ENCODE measurements around the gene PRKAG2. TPM values are rescaled to one million over a fixed set of nuclear protein-coding genes. Genes with fewer than 3 reads are reported as not detected.
A peak's percentile ranks its signal among the peaks of the same experiment; 100 is the strongest.
"Not testable (repeated sequence)": the region's sequence is repeated elsewhere in the genome, so short reads cannot be mapped to it uniquely, and the experiment has no call there.

The PRKAG2 gene
- total and polyA plus RNA-seq, 12 donors: 3.8 to 17.3 (median 10.9) TPM

- Histone ChIP-seq H3K9me3 (replicated peaks in 1 of 3) (no peaks in the 10 kb centered on the region), H3K4me1 (replicated peaks in 1 of 2) (peaks cover 0 to 8% of the 10 kb centered on the region in 2 donors), H3K36me3 (replicated peaks in 1 of 2) (no peaks in the 10 kb centered on the region), H3K4me3 (no peak overlapping the region), H3K27ac (no peak overlapping the region), H3K27me3 (no peaks in the 10 kb centered on the region)
- no peak for TF ChIP-seq POLR2A (IDR thresholded peaks at IDR 0.05)
- TF ChIP-seq, protein P1, sequence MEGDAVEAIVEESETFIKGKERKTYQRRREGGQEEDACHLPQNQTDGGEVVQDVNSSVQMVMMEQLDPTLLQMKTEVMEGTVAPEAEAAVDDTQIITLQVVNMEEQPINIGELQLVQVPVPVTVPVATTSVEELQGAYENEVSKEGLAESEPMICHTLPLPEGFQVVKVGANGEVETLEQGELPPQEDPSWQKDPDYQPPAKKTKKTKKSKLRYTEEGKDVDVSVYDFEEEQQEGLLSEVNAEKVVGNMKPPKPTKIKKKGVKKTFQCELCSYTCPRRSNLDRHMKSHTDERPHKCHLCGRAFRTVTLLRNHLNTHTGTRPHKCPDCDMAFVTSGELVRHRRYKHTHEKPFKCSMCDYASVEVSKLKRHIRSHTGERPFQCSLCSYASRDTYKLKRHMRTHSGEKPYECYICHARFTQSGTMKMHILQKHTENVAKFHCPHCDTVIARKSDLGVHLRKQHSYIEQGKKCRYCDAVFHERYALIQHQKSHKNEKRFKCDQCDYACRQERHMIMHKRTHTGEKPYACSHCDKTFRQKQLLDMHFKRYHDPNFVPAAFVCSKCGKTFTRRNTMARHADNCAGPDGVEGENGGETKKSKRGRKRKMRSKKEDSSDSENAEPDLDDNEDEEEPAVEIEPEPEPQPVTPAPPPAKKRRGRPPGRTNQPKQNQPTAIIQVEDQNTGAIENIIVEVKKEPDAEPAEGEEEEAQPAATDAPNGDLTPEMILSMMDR (IDR thresholded peaks at IDR 0.05): no peak
- intact Hi-C loops (cut with DNase I): loop anchor here (5.0 kb wide), 2 partner anchors 143 to 153 kb away; no protein-coding TSS in a partner anchor
- WGBS, 4 donors: 90 to 94% (median 92%) methylated on average over 18 of the region's 18 CpGs
- DNase-seq: no peak
Observed at GRCh38 chr7:151783958-151784575, 92.8 kb downstream of the PRKAG2 start.

DNA sequence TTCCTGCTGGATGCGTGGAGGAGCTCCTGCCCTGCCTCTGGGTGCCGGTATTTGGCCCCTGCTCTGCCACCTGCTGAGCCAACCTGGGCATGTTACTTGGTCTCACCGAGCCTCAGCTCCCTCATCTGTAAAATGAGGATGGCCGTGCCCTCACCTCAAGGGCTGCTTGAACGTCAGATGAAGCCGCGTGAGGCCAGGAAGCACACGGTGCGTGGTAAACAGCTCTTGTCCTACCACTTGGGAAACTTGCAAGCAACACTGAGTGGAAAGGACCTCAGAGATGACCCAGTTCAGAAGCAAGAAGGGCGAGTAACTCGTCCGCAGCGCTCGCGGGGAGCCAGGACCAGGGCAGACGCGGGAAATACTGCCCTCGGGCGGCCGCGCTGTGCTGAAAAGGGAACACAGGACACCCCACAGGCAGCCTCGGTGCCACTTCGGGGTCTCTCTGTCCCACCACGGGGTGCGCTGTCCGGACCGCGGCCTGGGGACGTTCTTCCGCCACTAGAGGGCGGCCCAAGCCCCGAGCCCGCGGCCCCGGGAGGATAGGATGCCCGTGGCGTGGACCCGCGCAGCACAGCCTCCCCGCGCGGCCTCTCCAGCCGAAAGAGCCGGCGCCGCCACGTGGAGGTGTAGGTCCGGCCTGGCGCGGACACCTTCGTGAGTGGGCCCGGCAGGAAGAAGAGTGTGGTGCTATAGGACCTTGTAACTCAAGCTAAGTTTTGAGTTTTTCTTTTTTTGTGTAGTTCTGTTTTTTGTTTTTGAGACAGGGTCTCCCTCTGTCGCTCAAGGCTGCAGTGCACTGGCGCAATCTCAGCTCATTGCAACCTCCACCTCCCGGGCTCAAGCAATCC lies 94.1 kb downstream of the PRKAG2 start:
- DNase-seq: peak; percentile 61 to 82 (median 69)
- no peaks in the 10 kb centered on the region for H3K9me3 ChIP-seq (replicated peaks in 1 of 3)
- no peaks in the 10 kb centered on the region for H3K36me3 ChIP-seq (replicated peaks in 1 of 2)
- no peak overlapping the region for H3K27ac ChIP-seq
- no peaks in the 10 kb centered on the region for H3K27me3 ChIP-seq
- peak overlapping the region in 1 of 4 donors; percentile 40 for H3K4me3 ChIP-seq
- intact Hi-C loops (cut with DNase I): loop anchor here (5.0 kb wide), 2 partner anchors 144 to 154 kb away; no protein-coding TSS in a partner anchor
- peaks cover 0 to 8% of the 10 kb centered on the region in 2 donors for H3K4me1 ChIP-seq (replicated peaks in 1 of 2)
- no peak for TF ChIP-seq POLR2A (IDR thresholded peaks at IDR 0.05)
- TF ChIP-seq, protein P1 (IDR thresholded peaks at IDR 0.05): peak; percentile 80 to 90 (median 86)
- WGBS, 4 donors: 10 to 23% (median 11%) methylated on average over 17 to 55 of the region's 55 CpGs

DNA sequence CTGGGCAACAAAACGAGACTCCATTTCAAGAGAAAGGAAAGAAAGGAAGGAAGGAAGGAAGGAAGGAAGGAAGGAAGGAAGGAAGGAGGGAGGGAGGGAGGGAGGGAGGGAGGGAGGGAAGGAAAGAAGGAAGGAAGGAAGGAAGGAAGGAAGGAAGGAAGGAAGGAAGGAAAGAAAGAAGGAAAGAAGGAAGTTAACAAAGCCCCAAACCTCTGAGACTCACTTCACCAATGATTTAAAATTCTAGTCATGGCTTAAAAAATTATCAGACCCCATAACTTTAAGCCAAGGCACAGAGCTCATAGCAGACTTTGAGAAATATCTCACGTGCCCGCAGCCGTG lies 94.7 kb downstream of the PRKAG2 start:
- H3K27me3 ChIP-seq; H3K36me3 ChIP-seq (replicated peaks in 1 of 2); H3K9me3 ChIP-seq (replicated peaks in 1 of 3); H3K27ac ChIP-seq; DNase-seq; H3K4me1 ChIP-seq (replicated peaks in 1 of 2); H3K4me3 ChIP-seq: not testable (repeated sequence)
- WGBS, 4 donors: 78 to 88% (median 81%) methylated on average over 4 of the region's 4 CpGs
- intact Hi-C loops (cut with DNase I): loop anchor here (5.0 kb wide), 2 partner anchors 145 to 155 kb away; no protein-coding TSS in a partner anchor

DNA sequence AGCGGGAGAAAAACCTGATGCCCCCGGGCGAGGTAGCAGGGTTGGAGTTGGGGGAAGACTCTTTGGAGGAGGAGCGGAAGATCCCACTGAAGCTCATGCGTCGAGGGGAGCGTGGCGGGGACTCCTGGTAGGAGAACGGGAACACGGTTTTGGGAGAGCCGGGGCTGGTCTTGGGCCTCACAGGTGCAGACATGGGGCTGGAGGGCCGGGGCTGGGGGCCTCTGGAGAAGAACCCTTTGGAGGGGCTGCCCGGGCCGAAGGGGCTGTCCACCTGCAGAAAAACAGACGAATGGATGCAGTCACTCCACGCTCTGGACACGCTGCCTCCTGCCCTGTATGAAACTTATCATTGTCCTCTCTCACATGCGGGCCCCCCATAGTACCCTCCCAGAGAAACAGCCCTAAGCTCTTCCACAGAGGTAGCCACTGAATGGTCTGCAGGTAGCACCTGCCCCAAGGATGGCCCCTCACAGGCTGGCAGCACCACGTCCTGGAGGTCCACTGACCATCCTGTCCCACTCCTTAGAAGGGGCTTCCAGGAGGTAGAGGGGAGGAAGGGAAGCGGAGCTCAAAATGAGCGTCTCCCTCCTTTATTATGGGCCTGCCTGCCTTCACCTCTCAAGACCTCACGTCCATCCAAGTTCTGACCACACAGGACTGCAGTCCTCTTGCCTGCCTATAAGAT lies 95.6 kb downstream of the PRKAG2 start:
- Histone ChIP-seq H3K4me3 (no peak overlapping the region), H3K36me3 (replicated peaks in 1 of 2) (no peaks in the 10 kb centered on the region), H3K27me3 (no peaks in the 10 kb centered on the region), H3K4me1 (replicated peaks in 1 of 2) (peaks cover 0 to 8% of the 10 kb centered on the region in 2 donors), H3K9me3 (replicated peaks in 1 of 3) (no peaks in the 10 kb centered on the region), H3K27ac (no peak overlapping the region)
- 90 to 94% (median 93%) methylated on average over 21 to 22 of the region's 22 CpGs for WGBS, 4 donors
- intact Hi-C loops (cut with DNase I): loop anchor here (5.0 kb wide), 2 partner anchors 146 to 156 kb away; no protein-coding TSS in a partner anchor
- TF ChIP-seq, protein P1 (IDR thresholded peaks at IDR 0.05): no peak
- no peak for TF ChIP-seq POLR2A (IDR thresholded peaks at IDR 0.05)
- no peak for DNase-seq
